Right hindlimb (tissue), 1 donor: ENCODE measurements around the gene CRACDL.

ENCODE experiments used
- DNase-seq: peaks from one replicate; pipeline ENCODE4 v3.0.0-alpha.2; 2018

The CRACDL gene

GRCh38 chr2:98799375-98800329, 136.4 kb downstream of the CRACDL start:
- no peak for DNase-seq

- DNase-seq = no peak
Observed at GRCh38 chr2:98796775-98797544, 139.1 kb downstream of the CRACDL start.

- no peak for DNase-seq
Observed at GRCh38 chr2:98795891-98796676, 139.9 kb downstream of the CRACDL start.

- no peak for DNase-seq
Observed at GRCh38 chr2:98793897-98794830, 141.9 kb downstream of the CRACDL start.

GRCh38 chr2:98793275-98793674, 142.8 kb downstream of the CRACDL start:
- DNase-seq = no peak

GRCh38 chr2:98790221-98790620, 145.8 kb downstream of the CRACDL start:
- no peak for DNase-seq

GRCh38 chr2:98787700-98788099, 148.3 kb downstream of the CRACDL start:
- DNase-seq = no peak

GRCh38 chr2:98786179-98786578, 149.8 kb downstream of the CRACDL start:
- DNase-seq = no peak

GRCh38 chr2:98782570-98782969, 153.5 kb downstream of the CRACDL start:
- no peak for DNase-seq

GRCh38 chr2:98781822-98782221, 154.2 kb downstream of the CRACDL start:
- no peak for DNase-seq

- DNase-seq = no peak
Observed at GRCh38 chr2:98778741-98779483, 157.1 kb downstream of the CRACDL start.

GRCh38 chr2:98778151-98778550, 157.9 kb downstream of the CRACDL start:
- DNase-seq = no peak

GRCh38 chr2:98777710-98778109, 158.3 kb downstream of the CRACDL start:
- no peak for DNase-seq

- no peak for DNase-seq
Observed at GRCh38 chr2:98777076-98777475, 158.9 kb downstream of the CRACDL start.

GRCh38 chr2:98776136-98776535, 159.9 kb downstream of the CRACDL start:
- no peak for DNase-seq

GRCh38 chr2:98775146-98775986, 160.7 kb downstream of the CRACDL start:
- peak; percentile 49 for DNase-seq

- no peak for DNase-seq
Observed at GRCh38 chr2:98773907-98774306, 162.1 kb downstream of the CRACDL start.

- DNase-seq = no peak
Observed at GRCh38 chr2:98773169-98773568, 162.9 kb downstream of the CRACDL start.

- no peak for DNase-seq
Observed at GRCh38 chr2:98772536-98772935, 163.5 kb downstream of the CRACDL start.
